ENCODE measurements around the gene CHL1.

- TF ChIP-seq, protein P1, sequence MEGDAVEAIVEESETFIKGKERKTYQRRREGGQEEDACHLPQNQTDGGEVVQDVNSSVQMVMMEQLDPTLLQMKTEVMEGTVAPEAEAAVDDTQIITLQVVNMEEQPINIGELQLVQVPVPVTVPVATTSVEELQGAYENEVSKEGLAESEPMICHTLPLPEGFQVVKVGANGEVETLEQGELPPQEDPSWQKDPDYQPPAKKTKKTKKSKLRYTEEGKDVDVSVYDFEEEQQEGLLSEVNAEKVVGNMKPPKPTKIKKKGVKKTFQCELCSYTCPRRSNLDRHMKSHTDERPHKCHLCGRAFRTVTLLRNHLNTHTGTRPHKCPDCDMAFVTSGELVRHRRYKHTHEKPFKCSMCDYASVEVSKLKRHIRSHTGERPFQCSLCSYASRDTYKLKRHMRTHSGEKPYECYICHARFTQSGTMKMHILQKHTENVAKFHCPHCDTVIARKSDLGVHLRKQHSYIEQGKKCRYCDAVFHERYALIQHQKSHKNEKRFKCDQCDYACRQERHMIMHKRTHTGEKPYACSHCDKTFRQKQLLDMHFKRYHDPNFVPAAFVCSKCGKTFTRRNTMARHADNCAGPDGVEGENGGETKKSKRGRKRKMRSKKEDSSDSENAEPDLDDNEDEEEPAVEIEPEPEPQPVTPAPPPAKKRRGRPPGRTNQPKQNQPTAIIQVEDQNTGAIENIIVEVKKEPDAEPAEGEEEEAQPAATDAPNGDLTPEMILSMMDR (conservative IDR thresholded peaks at IDR 0.05; ENCODE audit: low read depth, low read length): no peak
- no peak for TF ChIP-seq EZH2 (IDR thresholded peaks at IDR 0.05; ENCODE audit: borderline replicate concordance, low read depth, low read length, poor library complexity, severe bottlenecking)
Measured at GRCh38 chr3:210669-211068, 14.1 kb downstream of the CHL1 start.
